Left hindlimb (tissue), 1 donor: ENCODE measurements around the gene SCTR.

Source experiments
- DNase-seq: peaks from one replicate; pipeline ENCODE4 v3.0.0-alpha.2; 2018

SCTR gene

GRCh38 chr2:119402645-119403560 is 121.4 kb downstream of the SCTR start:
- no peak for DNase-seq

GRCh38 chr2:119402106-119402505 is 122.2 kb downstream of the SCTR start:
- no peak for DNase-seq

- DNase-seq, result no peak
These were observed 127.1 kb downstream of the SCTR start for GRCh38 chr2:119397196-119397595.

GRCh38 chr2:119393971-119394748 is 130.1 kb downstream of the SCTR start:
- no peak for DNase-seq
